ENCODE results near the gene ADTRP.

DNA sequence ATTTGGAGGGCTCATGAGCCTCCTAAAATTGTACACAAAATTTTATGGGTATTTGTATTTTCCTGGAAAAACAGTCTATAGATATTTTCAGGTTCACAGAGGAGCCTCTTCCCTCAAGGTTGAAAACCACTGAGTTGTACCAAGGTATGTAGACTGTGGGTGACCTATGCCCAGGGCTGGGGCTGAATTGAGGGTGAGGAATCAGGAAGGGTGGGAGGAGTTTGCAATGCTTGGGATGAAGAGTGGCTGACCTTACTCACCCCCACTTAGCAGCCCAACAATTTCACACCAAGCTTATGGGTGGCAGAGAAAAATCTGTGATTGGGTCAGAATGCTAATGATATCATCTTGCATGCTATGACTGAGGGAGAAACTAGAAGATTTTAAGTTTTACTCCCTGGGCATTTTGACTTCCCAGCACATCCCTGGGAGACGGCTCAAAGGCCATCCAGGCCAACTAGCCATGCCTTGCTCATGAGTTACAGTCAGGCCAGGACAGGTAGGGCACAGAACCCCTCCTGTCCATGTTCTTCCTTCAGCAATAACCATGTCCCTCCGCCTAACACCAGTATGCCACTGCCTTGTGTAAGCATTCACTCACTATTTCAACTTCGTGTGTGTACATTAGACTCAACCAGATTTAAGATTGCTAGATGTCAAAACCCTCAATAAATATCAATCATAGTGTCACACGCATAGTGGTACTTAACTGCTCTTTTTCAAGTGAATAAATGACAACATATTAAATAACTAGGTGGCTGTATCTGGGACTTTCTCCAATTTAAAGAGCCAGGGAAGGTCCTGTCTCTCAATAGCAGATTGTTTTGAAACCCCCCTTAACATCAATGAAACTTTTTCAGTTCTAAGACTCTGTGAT, 16.6 kb downstream of the ADTRP start:
- TF ChIP-seq EZH2 (IDR thresholded peaks at IDR 0.05; ENCODE audit: insufficient read depth, poor library complexity, severe bottlenecking) (no peak), EZH2phosphoT487 (IDR thresholded peaks at IDR 0.05; ENCODE audit: insufficient read depth, low read depth) (no peak)
